ENCODE results near the gene NUP210.
"Not testable (repeated sequence)": the region's sequence is repeated elsewhere in the genome, so short reads cannot be mapped to it uniquely, and the experiment has no call there.

Gene NUP210

GRCh38 chr3:13405614-13406013 is 14.5 kb downstream of the NUP210 start:
- no peak for DNase-seq

GRCh38 chr3:13404626-13405452 is 15.3 kb downstream of the NUP210 start:
- no peak for DNase-seq

- no peak for DNase-seq
These were observed 16.3 kb downstream of the NUP210 start for GRCh38 chr3:13403847-13404246.

- no peak for DNase-seq
These were observed 16.8 kb downstream of the NUP210 start for GRCh38 chr3:13403213-13403819.

- DNase-seq = no peak
These were observed 19.0 kb downstream of the NUP210 start for GRCh38 chr3:13401149-13401548.

- no peak for DNase-seq
These were observed 19.9 kb downstream of the NUP210 start for GRCh38 chr3:13400114-13400673.

- no peak for DNase-seq
These were observed 20.5 kb downstream of the NUP210 start for GRCh38 chr3:13399603-13400002.

GRCh38 chr3:13397316-13397715 is 22.8 kb downstream of the NUP210 start:
- no peak for DNase-seq

- no peak for DNase-seq
These were observed 25.8 kb downstream of the NUP210 start for GRCh38 chr3:13394363-13394762.

GRCh38 chr3:13393427-13394360 is 26.4 kb downstream of the NUP210 start:
- no peak for DNase-seq

- no peak for DNase-seq
These were observed 28.8 kb downstream of the NUP210 start for GRCh38 chr3:13391308-13391707.

GRCh38 chr3:13389378-13389777 is 30.7 kb downstream of the NUP210 start:
- DNase-seq = no peak

- no peak for DNase-seq
These were observed 31.3 kb downstream of the NUP210 start for GRCh38 chr3:13388816-13389215.

- DNase-seq = no peak
These were observed 34.7 kb downstream of the NUP210 start for GRCh38 chr3:13385373-13385965.

- DNase-seq = no peak
These were observed 39.2 kb downstream of the NUP210 start for GRCh38 chr3:13380971-13381370.

GRCh38 chr3:13379201-13379830 is 40.8 kb downstream of the NUP210 start:
- peak; percentile 49 for DNase-seq

- DNase-seq = no peak
These were observed 42.0 kb downstream of the NUP210 start for GRCh38 chr3:13378155-13378554.

- DNase-seq = not testable (repeated sequence)
These were observed 42.4 kb downstream of the NUP210 start for GRCh38 chr3:13377741-13378140.

- no peak for DNase-seq
These were observed 43.1 kb downstream of the NUP210 start for GRCh38 chr3:13377021-13377420.

- DNase-seq = no peak
These were observed 44.0 kb downstream of the NUP210 start for GRCh38 chr3:13376091-13376490.

- no peak for DNase-seq
These were observed 44.7 kb downstream of the NUP210 start for GRCh38 chr3:13375464-13375863.

- no peak for DNase-seq
These were observed 46.0 kb downstream of the NUP210 start for GRCh38 chr3:13373975-13374586.

Data from amniotic stem cell (primary cell).